Activated naive CD8-positive, alpha-beta T cell treated with anti-CD3 and anti-CD28 coated beads, Interleukin-2, amount 50 U/mL, for 24 hours (primary cell): ENCODE data around the gene SLC25A42.

Source experiments
- ATAC-seq: fragments of 150-1000 bp; cut with Tn5 transposase; one replicate; pipeline ENCODE4 v1.10.0; 2021
- DNase-seq: peaks from one replicate; pipeline ENCODE4 v3.0.0; 2021
- H3K27ac Mint-ChIP-seq: one replicate; pipeline ENCODE4 v1.8.0; 2021; ENCODE audit warnings: mild to moderate bottlenecking, mixed read lengths
- H3K27me3 Mint-ChIP-seq: one replicate; pipeline ENCODE4 v1.8.0; 2021; ENCODE audit warnings: mixed read lengths
- H3K36me3 Mint-ChIP-seq: one replicate; pipeline ENCODE4 v1.8.0; 2021; ENCODE audit warnings: low read depth, mixed read lengths
- H3K4me1 Mint-ChIP-seq: one replicate; pipeline ENCODE4 v1.8.0; 2021; ENCODE audit warnings: mixed read lengths
- H3K4me3 Mint-ChIP-seq: one replicate; pipeline ENCODE4 v1.8.0; 2021; ENCODE audit warnings: mild to moderate bottlenecking, moderate library complexity, mixed read lengths
- H3K9me3 Mint-ChIP-seq: one replicate; pipeline ENCODE4 v1.8.0; 2021; ENCODE audit warnings: mixed read lengths

SLC25A42 gene

DNA sequence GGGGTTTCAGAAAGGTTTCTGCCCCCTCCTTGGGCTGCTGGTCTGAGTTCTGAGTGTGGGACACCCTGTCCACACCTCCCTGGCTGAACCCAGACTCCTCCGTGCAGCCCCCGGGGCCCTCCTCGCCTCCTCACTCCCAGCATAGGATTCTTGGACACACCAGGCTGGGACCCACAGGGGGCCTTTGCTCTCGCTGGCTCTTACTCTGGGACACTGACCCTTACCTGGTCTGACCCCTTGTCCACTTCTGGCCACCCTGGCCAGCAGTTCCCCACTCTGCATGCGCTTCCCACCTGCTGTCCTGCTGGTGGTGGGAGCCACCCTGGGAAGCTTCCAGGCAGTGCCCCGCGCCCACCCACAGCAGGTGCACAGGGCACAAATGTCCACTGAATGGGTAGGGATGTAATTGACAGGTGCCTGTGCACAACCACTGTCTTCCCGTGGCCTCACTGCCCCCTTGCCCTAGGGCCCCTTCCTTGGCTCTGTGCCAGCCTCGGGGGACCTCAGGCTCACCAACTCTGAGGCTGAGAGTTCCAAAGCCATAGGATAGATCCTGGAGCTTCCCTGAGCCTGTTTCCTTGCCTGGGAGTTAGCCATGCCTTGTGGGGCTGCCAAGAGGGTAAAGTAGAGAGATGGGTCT, 7.0 kb upstream of the SLC25A42 start:
- Mint-ChIP-seq H3K4me1 (peaks cover 3% of the 10 kb centered on the region), H3K9me3 (no peaks in the 10 kb centered on the region), H3K27me3 (no peaks in the 10 kb centered on the region), H3K4me3 (no peak overlapping the region), H3K36me3 (peaks cover 6% of the 10 kb centered on the region), H3K27ac (no peak overlapping the region)
- ATAC-seq (no peak), DNase-seq (no peak)

DNA sequence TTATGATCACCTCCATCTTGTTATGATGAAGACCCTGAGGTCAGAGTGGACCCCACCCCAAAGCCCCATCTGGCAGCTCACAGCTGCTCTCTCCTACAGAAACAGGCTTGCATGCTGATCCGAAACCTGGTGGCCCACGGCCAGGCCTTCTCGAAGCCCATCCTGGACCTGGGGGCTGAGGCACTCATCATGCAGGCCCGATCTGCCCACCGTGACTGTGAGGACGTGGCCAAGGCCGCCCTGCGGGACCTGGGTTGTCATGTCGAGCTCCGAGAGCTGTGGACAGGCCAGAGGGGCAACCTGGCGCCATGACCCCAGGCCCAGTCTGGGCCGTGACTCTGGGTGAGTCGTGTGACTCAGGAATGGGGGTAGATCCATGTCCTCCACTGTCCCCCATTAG, 6.5 kb upstream of the SLC25A42 start:
- H3K4me1 Mint-ChIP-seq: peaks cover 8% of the 10 kb centered on the region
- no peak for ATAC-seq
- no peak overlapping the region for H3K4me3 Mint-ChIP-seq
- no peaks in the 10 kb centered on the region for H3K9me3 Mint-ChIP-seq
- DNase-seq: no peak
- H3K27me3 Mint-ChIP-seq: no peaks in the 10 kb centered on the region
- no peak overlapping the region for H3K27ac Mint-ChIP-seq
- peaks cover 6% of the 10 kb centered on the region for H3K36me3 Mint-ChIP-seq

GRCh38 chr19:19057720-19058119, 6.1 kb upstream of the SLC25A42 start:
- Mint-ChIP-seq H3K27me3 (no peaks in the 10 kb centered on the region), H3K4me1 (peaks cover 12% of the 10 kb centered on the region), H3K9me3 (no peaks in the 10 kb centered on the region), H3K36me3 (peaks cover 7% of the 10 kb centered on the region), H3K27ac (no peak overlapping the region), H3K4me3 (no peak overlapping the region)
- ATAC-seq (no peak), DNase-seq (no peak)

GRCh38 chr19:19059018-19059836, 4.6 kb upstream of the SLC25A42 start:
- H3K27me3 Mint-ChIP-seq: no peaks in the 10 kb centered on the region
- no peak overlapping the region for H3K4me3 Mint-ChIP-seq
- H3K4me1 Mint-ChIP-seq: peaks cover 19% of the 10 kb centered on the region
- no peaks in the 10 kb centered on the region for H3K9me3 Mint-ChIP-seq
- no peak overlapping the region for H3K27ac Mint-ChIP-seq
- no peak for ATAC-seq
- DNase-seq: no peak
- H3K36me3 Mint-ChIP-seq: peaks cover 5% of the 10 kb centered on the region

- Mint-ChIP-seq H3K4me3 (no peak overlapping the region), H3K4me1 (peaks cover 26% of the 10 kb centered on the region), H3K9me3 (no peaks in the 10 kb centered on the region), H3K36me3 (peaks cover 4% of the 10 kb centered on the region), H3K27ac (no peak overlapping the region), H3K27me3 (no peaks in the 10 kb centered on the region)
- DNase-seq: no peak
- no peak for ATAC-seq
These were observed 3.8 kb upstream of the SLC25A42 start for GRCh38 chr19:19059837-19060611.

DNA sequence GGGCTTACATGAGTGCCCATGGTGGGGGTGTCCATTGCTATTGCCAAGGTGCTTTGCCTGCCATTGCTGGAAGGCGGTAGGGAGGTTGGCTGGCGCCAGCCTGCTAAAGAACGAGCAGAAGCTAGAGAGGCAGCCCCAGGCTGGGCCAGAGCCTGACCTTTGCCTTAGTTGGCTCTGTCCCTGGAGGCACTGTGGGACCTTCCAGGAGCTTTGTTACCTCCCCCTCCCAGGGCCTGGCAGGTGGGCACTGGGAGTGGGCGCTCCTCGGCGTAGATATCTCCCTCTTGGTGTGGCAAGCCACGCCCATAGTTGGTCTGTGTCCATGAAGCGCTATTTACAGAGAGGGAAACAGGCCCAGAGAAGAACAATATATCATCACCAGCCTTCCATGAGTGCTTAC, 2.3 kb upstream of the SLC25A42 start:
- peaks cover 33% of the 10 kb centered on the region for H3K4me1 Mint-ChIP-seq
- no peaks in the 10 kb centered on the region for H3K9me3 Mint-ChIP-seq
- ATAC-seq (no peak), DNase-seq (no peak)
- no peak overlapping the region for H3K27ac Mint-ChIP-seq
- H3K27me3 Mint-ChIP-seq: no peaks in the 10 kb centered on the region
- no peak overlapping the region for H3K4me3 Mint-ChIP-seq
- peaks cover 2% of the 10 kb centered on the region for H3K36me3 Mint-ChIP-seq

GRCh38 chr19:19062454-19063182, 1.2 kb upstream of the SLC25A42 start:
- DNase-seq (peak; percentile 38), ATAC-seq (no peak)
- H3K9me3 Mint-ChIP-seq: no peaks in the 10 kb centered on the region
- peaks cover 2% of the 10 kb centered on the region for H3K36me3 Mint-ChIP-seq
- peak overlapping the region; percentile 93 for H3K27ac Mint-ChIP-seq
- H3K4me1 Mint-ChIP-seq: peaks cover 42% of the 10 kb centered on the region
- H3K4me3 Mint-ChIP-seq: peak overlapping the region; percentile 78
- H3K27me3 Mint-ChIP-seq: no peaks in the 10 kb centered on the region

DNA sequence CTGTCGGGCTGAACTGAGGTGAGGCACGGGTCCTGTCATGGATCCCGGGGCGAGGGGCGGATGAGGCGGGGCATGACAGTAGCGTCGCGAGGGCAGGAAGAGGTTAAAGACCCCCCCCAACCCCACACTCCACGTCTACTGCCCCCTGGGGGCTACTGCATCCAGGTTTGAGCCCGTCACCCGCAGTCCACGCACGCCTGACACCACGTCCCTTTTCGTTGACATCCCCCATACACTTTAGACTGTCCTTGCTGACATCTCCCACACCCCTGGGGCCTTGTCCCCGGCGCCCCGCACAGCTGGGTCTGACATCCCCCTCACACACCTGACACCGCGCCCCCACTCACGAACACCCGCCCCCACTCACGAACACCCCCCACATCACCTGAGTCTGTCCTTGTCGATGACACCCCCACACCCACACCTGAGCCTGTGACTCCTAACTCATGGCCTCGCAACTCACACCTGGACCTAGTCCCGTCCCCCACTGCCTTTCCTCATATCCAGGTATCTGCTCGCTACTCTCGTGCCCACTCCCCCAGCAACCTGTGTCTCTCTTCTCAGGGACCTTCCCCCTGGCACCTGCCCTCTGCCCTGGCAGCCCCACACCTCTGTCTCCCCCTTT, 416 bp downstream of the SLC25A42 start:
- no peak for DNase-seq
- Mint-ChIP-seq H3K4me3 (peak overlapping the region; percentile 78), H3K4me1 (peaks cover 47% of the 10 kb centered on the region), H3K36me3 (peaks cover 2% of the 10 kb centered on the region), H3K27me3 (no peaks in the 10 kb centered on the region), H3K9me3 (no peaks in the 10 kb centered on the region), H3K27ac (peak overlapping the region; percentile 64)
- ATAC-seq: no peak

DNA sequence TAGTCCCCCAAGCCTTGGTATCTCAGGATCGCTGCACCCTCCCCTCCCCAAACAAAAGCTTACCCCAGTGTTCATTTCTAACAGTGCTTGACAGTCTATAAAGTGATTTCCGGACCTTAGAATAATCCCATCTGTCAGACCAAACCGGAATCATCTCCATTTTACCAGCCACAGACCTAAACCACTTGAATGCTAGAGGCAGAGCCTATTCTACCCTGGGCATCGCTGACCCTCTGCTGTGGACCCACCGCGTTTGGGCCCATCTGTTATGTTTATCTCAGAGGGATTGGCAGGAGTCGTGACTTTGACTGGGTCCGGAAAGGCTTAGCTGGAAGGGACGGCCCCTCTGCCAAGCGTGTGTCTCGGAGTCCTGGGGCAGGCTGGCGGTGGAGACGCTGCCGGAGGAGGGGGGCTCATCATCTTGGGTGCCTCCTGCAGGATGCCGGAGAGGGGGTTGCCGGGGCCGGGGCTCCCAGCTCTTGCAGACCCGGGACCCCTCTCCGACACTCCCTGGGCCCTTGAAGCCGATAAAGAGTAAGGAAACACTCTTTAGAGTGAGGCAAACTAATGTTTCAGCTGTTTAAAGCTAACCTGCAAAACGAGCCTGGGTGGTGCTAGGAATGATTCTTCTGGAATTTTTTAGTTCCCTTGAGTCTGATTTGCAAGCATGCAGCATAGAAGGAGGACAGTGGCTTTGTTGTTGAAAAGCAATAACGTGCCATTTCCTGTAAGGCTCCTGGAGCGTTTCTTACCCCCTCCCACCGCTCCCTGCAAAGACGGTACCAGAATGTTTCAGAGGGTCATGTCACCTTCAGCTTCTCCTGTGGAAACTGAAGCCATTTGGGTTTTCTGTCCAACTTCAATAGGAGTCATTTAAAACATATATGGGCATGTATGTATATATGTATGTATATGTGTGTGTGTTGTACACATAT, 1.3 kb downstream of the SLC25A42 start:
- Mint-ChIP-seq H3K27me3 (no peaks in the 10 kb centered on the region), H3K9me3 (no peaks in the 10 kb centered on the region), H3K4me1 (peaks cover 51% of the 10 kb centered on the region), H3K36me3 (peaks cover 2% of the 10 kb centered on the region), H3K27ac (peak overlapping the region; percentile 64), H3K4me3 (peak overlapping the region; percentile 78)
- no peak for ATAC-seq
- DNase-seq: peak; percentile 55

DNA sequence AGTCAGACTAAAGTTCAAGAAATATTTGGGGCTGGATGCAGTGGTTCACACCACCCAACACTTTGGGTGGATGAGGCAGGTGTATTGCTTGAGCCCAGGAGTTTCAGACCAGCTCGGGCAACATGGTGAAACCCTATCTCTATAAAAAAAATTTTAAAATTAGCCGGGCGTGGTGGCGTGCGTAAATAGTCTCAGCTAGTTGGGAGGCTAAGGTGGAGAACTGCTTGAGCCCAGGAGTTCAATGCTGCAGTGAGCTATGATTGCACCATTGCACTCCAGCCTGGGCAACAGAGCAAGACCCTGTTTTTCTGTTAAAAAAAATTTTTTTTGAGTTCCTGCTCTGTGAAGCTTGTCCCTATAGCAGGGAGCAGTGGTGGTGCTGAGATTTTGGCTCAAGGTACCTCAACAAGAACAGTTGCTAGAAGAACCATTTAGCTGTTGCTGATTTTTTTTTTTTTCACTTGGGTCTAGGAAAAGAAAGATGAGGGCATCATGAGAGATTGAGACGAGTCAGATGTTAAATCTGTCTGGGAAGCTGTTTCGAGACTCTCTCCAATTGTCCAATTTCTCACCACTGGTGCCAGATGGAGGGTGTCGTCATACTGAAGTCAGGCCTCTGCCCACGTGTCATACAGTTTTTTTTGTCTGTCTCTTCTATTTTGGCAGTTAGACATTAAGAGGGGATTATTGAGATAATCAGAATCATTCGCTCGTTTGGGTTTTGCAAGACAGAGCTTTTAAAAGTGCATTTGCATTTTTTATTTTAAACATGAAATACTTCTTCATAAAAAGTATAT, 3.7 kb downstream of the SLC25A42 start:
- Mint-ChIP-seq H3K27ac (no peak overlapping the region), H3K4me1 (peaks cover 45% of the 10 kb centered on the region), H3K9me3 (no peaks in the 10 kb centered on the region), H3K27me3 (no peaks in the 10 kb centered on the region), H3K4me3 (no peak overlapping the region), H3K36me3 (peaks cover 1% of the 10 kb centered on the region)
- DNase-seq (no peak), ATAC-seq (no peak)

- no peaks in the 10 kb centered on the region for H3K27me3 Mint-ChIP-seq
- no peak overlapping the region for H3K27ac Mint-ChIP-seq
- DNase-seq (no peak), ATAC-seq (no peak)
- peaks cover 36% of the 10 kb centered on the region for H3K4me1 Mint-ChIP-seq
- H3K9me3 Mint-ChIP-seq: no peaks in the 10 kb centered on the region
- H3K4me3 Mint-ChIP-seq: no peak overlapping the region
- no peaks in the 10 kb centered on the region for H3K36me3 Mint-ChIP-seq
These were observed 5.2 kb downstream of the SLC25A42 start for GRCh38 chr19:19068659-19069654.

- peaks cover 18% of the 10 kb centered on the region for H3K4me1 Mint-ChIP-seq
- no peak overlapping the region for H3K27ac Mint-ChIP-seq
- DNase-seq (no peak), ATAC-seq (no peak)
- no peaks in the 10 kb centered on the region for H3K27me3 Mint-ChIP-seq
- H3K9me3 Mint-ChIP-seq: no peaks in the 10 kb centered on the region
- no peaks in the 10 kb centered on the region for H3K36me3 Mint-ChIP-seq
- no peak overlapping the region for H3K4me3 Mint-ChIP-seq
These were observed 8.1 kb downstream of the SLC25A42 start for GRCh38 chr19:19071897-19072296.
